ENCODE measurements around the gene CENATAC.

GRCh38 chr11:119012629-119013170 lies 14.8 kb downstream of the CENATAC start:
- TF ChIP-seq TCF4 (CRISPR knock-in tag; IDR thresholded peaks at IDR 0.05; ENCODE audit: borderline replicate concordance), result no peak
- no peak for TF ChIP-seq ZFP30 (CRISPR knock-in tag; IDR thresholded peaks at IDR 0.05)
- no peak for TF ChIP-seq ZC3H10 (CRISPR knock-in tag; IDR thresholded peaks at IDR 0.05)
- TF ChIP-seq CSDC2 (CRISPR knock-in tag; IDR thresholded peaks at IDR 0.05), result no peak
- TF ChIP-seq, protein P1, sequence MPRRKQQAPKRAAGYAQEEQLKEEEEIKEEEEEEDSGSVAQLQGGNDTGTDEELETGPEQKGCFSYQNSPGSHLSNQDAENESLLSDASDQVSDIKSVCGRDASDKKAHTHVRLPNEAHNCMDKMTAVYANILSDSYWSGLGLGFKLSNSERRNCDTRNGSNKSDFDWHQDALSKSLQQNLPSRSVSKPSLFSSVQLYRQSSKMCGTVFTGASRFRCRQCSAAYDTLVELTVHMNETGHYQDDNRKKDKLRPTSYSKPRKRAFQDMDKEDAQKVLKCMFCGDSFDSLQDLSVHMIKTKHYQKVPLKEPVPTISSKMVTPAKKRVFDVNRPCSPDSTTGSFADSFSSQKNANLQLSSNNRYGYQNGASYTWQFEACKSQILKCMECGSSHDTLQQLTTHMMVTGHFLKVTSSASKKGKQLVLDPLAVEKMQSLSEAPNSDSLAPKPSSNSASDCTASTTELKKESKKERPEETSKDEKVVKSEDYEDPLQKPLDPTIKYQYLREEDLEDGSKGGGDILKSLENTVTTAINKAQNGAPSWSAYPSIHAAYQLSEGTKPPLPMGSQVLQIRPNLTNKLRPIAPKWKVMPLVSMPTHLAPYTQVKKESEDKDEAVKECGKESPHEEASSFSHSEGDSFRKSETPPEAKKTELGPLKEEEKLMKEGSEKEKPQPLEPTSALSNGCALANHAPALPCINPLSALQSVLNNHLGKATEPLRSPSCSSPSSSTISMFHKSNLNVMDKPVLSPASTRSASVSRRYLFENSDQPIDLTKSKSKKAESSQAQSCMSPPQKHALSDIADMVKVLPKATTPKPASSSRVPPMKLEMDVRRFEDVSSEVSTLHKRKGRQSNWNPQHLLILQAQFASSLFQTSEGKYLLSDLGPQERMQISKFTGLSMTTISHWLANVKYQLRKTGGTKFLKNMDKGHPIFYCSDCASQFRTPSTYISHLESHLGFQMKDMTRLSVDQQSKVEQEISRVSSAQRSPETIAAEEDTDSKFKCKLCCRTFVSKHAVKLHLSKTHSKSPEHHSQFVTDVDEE (CRISPR knock-in tag; IDR thresholded peaks at IDR 0.05), result no peak
- no peak for TF ChIP-seq GLIS3 (CRISPR knock-in tag; IDR thresholded peaks at IDR 0.05)
- no peak for TF ChIP-seq ZFP3 (CRISPR knock-in tag; IDR thresholded peaks at IDR 0.05)
- TF ChIP-seq BACH2 (CRISPR knock-in tag; IDR thresholded peaks at IDR 0.05; ENCODE audit: borderline replicate concordance), result no peak
- TF ChIP-seq, protein P2, sequence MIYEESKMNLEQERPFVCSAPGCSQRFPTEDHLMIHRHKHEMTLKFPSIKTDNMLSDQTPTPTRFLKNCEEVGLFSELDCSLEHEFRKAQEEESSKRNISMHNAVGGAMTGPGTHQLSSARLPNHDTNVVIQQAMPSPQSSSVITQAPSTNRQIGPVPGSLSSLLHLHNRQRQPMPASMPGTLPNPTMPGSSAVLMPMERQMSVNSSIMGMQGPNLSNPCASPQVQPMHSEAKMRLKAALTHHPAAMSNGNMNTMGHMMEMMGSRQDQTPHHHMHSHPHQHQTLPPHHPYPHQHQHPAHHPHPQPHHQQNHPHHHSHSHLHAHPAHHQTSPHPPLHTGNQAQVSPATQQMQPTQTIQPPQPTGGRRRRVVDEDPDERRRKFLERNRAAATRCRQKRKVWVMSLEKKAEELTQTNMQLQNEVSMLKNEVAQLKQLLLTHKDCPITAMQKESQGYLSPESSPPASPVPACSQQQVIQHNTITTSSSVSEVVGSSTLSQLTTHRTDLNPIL (CRISPR knock-in tag; IDR thresholded peaks at IDR 0.05; ENCODE audit: low read depth), result no peak
- TF ChIP-seq ZNF70 (CRISPR knock-in tag; IDR thresholded peaks at IDR 0.05), result no peak
- no peak for TF ChIP-seq POU6F1 (CRISPR knock-in tag; IDR thresholded peaks at IDR 0.05; ENCODE audit: borderline replicate concordance, low read depth)

All from SK-N-SH treated with all-trans-retinoic acid at 6 μM for 48 hours (cell line).